ENCODE results near the gene DMKN. TPM values are rescaled to one million over a fixed set of nuclear protein-coding genes. Genes with fewer than 3 reads are reported as not detected.

DMKN gene
- total and polyA plus RNA-seq, 9 of the 15 experiments (the other 6 are each of a cell fraction or from before 2014, with no cell fraction given): 0.36 to 0.53 TPM; not detected in 7

DNA sequence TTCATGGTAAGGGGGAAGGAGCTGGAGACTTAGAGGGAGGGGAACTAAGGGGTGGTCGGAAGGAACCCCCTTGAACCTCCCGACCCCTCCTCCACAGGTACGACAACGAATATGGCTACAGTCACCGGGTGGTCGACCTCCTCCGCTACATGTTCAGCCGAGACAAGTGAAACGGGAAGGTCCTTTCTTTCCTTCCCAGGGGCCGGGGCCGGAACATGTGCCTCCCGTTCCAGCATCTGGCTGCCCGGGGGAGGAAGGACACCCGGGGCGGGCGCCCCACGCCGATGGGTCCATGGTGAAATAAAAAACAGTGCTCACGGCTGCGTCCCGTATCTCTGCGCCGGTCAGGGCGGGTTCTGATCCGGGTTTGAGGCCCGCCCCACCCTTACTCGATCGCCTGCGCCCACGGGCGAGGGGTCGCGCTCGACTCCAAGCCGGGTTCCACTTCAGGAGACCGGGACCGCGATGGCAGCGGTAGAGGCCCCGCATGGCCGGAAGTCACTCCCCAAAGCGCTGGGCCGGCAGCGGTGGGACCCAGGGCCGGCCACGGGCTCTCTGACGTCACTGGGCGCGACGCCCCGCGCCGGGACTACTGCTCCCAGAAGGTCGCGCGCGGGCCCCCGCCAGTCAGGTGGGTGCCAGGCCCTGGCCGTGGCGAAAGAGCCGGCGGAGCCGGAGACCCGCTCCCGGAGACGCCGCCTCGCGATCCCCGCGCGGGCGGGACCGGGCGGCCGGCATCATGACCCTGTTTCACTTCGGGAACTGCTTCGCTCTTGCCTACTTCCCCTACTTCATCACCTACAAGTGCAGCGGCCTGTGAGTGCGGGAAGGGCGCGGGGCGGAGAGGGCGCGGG, 31.8 kb upstream of the DMKN start, which contains the start of gene TMEM147 (continued):
- TF ChIP-seq, protein P1, sequence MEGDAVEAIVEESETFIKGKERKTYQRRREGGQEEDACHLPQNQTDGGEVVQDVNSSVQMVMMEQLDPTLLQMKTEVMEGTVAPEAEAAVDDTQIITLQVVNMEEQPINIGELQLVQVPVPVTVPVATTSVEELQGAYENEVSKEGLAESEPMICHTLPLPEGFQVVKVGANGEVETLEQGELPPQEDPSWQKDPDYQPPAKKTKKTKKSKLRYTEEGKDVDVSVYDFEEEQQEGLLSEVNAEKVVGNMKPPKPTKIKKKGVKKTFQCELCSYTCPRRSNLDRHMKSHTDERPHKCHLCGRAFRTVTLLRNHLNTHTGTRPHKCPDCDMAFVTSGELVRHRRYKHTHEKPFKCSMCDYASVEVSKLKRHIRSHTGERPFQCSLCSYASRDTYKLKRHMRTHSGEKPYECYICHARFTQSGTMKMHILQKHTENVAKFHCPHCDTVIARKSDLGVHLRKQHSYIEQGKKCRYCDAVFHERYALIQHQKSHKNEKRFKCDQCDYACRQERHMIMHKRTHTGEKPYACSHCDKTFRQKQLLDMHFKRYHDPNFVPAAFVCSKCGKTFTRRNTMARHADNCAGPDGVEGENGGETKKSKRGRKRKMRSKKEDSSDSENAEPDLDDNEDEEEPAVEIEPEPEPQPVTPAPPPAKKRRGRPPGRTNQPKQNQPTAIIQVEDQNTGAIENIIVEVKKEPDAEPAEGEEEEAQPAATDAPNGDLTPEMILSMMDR (IDR thresholded peaks at IDR 0.05 in 2 of 3, conservative IDR thresholded peaks at IDR 0.05 in 1 of 3; ENCODE audit: insufficient read depth in 2 of 3, low read depth in 1 of 3, low read length in 3 of 3): no peak
- TF ChIP-seq MTA1 (IDR thresholded peaks at IDR 0.05; ENCODE audit: borderline replicate concordance) (peak; percentile 97), DMBX1 (CRISPR knock-in tag; IDR thresholded peaks at IDR 0.05; ENCODE audit: borderline replicate concordance) (0 out of 2 replicates have a peak, but pooled peaks have one; percentile 24), GATAD2B (IDR thresholded peaks at IDR 0.05; ENCODE audit: borderline replicate concordance) (no peak), ZNF583 (CRISPR knock-in tag; IDR thresholded peaks at IDR 0.05) (0 out of 2 replicates have a peak, but pooled peaks have one; percentile 15), ESRRA (IDR thresholded peaks at IDR 0.05; ENCODE audit: borderline replicate concordance, low read depth) (peak; percentile 59), NRF1 (conservative IDR thresholded peaks at IDR 0.05 in 1 of 2, IDR thresholded peaks at IDR 0.05 in 1 of 2) (peak; percentile 77 to 79), CBFA2T3 (IDR thresholded peaks at IDR 0.05) (no peak), ELF2 (CRISPR knock-in tag; IDR thresholded peaks at IDR 0.05) (peak; percentile 79; the same call in 1 of the 2 replicates), CCNT2 (IDR thresholded peaks at IDR 0.05; ENCODE audit: borderline replicate concordance, extremely low read depth, insufficient read length, low read depth, low read length) (peak; percentile 60), SRSF1 (IDR thresholded peaks at IDR 0.05; ENCODE audit: low read depth, low read length) (no peak)
- TF ChIP-seq, protein P2, sequence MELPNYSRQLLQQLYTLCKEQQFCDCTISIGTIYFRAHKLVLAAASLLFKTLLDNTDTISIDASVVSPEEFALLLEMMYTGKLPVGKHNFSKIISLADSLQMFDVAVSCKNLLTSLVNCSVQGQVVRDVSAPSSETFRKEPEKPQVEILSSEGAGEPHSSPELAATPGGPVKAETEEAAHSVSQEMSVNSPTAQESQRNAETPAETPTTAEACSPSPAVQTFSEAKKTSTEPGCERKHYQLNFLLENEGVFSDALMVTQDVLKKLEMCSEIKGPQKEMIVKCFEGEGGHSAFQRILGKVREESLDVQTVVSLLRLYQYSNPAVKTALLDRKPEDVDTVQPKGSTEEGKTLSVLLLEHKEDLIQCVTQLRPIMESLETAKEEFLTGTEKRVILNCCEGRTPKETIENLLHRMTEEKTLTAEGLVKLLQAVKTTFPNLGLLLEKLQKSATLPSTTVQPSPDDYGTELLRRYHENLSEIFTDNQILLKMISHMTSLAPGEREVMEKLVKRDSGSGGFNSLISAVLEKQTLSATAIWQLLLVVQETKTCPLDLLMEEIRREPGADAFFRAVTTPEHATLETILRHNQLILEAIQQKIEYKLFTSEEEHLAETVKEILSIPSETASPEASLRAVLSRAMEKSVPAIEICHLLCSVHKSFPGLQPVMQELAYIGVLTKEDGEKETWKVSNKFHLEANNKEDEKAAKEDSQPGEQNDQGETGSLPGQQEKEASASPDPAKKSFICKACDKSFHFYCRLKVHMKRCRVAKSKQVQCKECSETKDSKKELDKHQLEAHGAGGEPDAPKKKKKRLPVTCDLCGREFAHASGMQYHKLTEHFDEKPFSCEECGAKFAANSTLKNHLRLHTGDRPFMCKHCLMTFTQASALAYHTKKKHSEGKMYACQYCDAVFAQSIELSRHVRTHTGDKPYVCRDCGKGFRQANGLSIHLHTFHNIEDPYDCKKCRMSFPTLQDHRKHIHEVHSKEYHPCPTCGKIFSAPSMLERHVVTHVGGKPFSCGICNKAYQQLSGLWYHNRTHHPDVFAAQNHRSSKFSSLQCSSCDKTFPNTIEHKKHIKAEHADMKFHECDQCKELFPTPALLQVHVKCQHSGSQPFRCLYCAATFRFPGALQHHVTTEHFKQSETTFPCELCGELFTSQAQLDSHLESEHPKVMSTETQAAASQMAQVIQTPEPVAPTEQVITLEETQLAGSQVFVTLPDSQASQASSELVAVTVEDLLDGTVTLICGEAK (IDR thresholded peaks at IDR 0.05): peak; percentile 73; the same call in 1 of the 2 replicates
- TF ChIP-seq, protein P2 (CRISPR knock-in tag; IDR thresholded peaks at IDR 0.05): no peak
- TF ChIP-seq, protein P3, sequence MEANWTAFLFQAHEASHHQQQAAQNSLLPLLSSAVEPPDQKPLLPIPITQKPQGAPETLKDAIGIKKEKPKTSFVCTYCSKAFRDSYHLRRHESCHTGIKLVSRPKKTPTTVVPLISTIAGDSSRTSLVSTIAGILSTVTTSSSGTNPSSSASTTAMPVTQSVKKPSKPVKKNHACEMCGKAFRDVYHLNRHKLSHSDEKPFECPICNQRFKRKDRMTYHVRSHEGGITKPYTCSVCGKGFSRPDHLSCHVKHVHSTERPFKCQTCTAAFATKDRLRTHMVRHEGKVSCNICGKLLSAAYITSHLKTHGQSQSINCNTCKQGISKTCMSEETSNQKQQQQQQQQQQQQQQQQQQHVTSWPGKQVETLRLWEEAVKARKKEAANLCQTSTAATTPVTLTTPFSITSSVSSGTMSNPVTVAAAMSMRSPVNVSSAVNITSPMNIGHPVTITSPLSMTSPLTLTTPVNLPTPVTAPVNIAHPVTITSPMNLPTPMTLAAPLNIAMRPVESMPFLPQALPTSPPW (CRISPR knock-in tag; IDR thresholded peaks at IDR 0.05): peak; percentile 91
